Peyer's patch (tissue), 4 donors: ENCODE results near the gene ZBTB25. TPM values are rescaled to one million over a fixed set of nuclear protein-coding genes. Genes with fewer than 3 reads are reported as not detected.
A peak's percentile ranks its signal among the peaks of the same experiment; 100 is the strongest.

Source experiments
- DNase-seq, 3 donors: peaks; one replicate each; pipeline ENCODE4 v3.0.0-alpha.2; 2017 to 2019
- H3K27ac ChIP-seq, 4 donors: fragments of 200-600 bp; sonication (generic); one replicate each; pipeline ENCODE4 v1.5.1; 2016 to 2019
- H3K27me3 ChIP-seq, 2 donors: fragments of 200-600 bp; sonication (generic); one replicate each; pipeline ENCODE4 v1.5.1; 2019
- H3K36me3 ChIP-seq, 3 donors: fragments of 200-600 bp; sonication (generic); one replicate each; pipeline ENCODE4 v1.5.1; 2016 to 2019
- H3K4me1 ChIP-seq, 4 donors: fragments of 200-600 bp; sonication (generic); one replicate each; pipeline ENCODE4 v1.5.1; 2016 to 2019
- H3K4me3 ChIP-seq, 4 donors: fragments of 200-600 bp; sonication (generic); 1 replicate in 3 of 4; 2 replicates in 1 of 4; pipeline ENCODE4 v1.5.1; 2016 to 2019; ENCODE audit warnings: mild to moderate bottlenecking in 1 of 4
- H3K9me3 ChIP-seq, 4 donors: fragments of 200-600 bp; sonication (generic); one replicate each; pipeline ENCODE4 v1.5.1; 2016 to 2019; ENCODE audit warnings: mild to moderate bottlenecking in 1 of 4
- CTCF ChIP-seq, 6 experiments: fragments of 450-650 bp in 4 of 6; fragments of 200-600 bp in 2 of 6; sonication (generic) in 1 of 6; IDR thresholded peaks; one replicate each; pipeline ENCODE4 v1.5.1; 2017 to 2019; ENCODE audit warnings: antibody characterized with exemption in 6 of 6, mild to moderate bottlenecking in 3 of 6, moderate library complexity in 1 of 6
- POLR2A ChIP-seq, 2 donors: fragments of 450-650 bp; IDR thresholded peaks; one replicate each; pipeline ENCODE4 v1.5.1; 2017; ENCODE audit warnings: antibody characterized with exemption in 2 of 2, mild to moderate bottlenecking in 2 of 2, moderate library complexity in 2 of 2
- total RNA-seq, 4 donors: library from RNA; depleted of rRNA; stranded (reverse); fragments of >200 nt; gene quantifications; one replicate each; pipeline ENCODE4 v1.1.0, GENCODE V29; 2016

ZBTB25 gene
- total RNA-seq, 4 donors from 2014 or later = 4.2 to 12.1 (median 11.4) TPM

GRCh38 chr14:64474041-64474440 is 29.6 kb downstream of the ZBTB25 start:
- no peaks in the 10 kb centered on the region for H3K27me3 ChIP-seq
- H3K4me1 ChIP-seq = peaks cover 0 to 10% (median 0%) of the 10 kb centered on the region in 4 donors
- TF ChIP-seq POLR2A (IDR thresholded peaks at IDR 0.05) (no peak), CTCF (IDR thresholded peaks at IDR 0.05) (no peak)
- H3K36me3 ChIP-seq = no peaks in the 10 kb centered on the region
- H3K4me3 ChIP-seq = no peak overlapping the region
- H3K9me3 ChIP-seq = no peaks in the 10 kb centered on the region
- DNase-seq = no peak
- H3K27ac ChIP-seq = no peak overlapping the region

- DNase-seq = no peak
- no peaks in the 10 kb centered on the region for H3K9me3 ChIP-seq
- peaks cover 0 to 5% (median 4%) of the 10 kb centered on the region in 4 donors for H3K4me1 ChIP-seq
- TF ChIP-seq CTCF (IDR thresholded peaks at IDR 0.05) (no peak), POLR2A (IDR thresholded peaks at IDR 0.05) (no peak)
- no peaks in the 10 kb centered on the region for H3K36me3 ChIP-seq
- H3K27ac ChIP-seq = no peak overlapping the region
- no peak overlapping the region for H3K4me3 ChIP-seq
- H3K27me3 ChIP-seq = no peaks in the 10 kb centered on the region
Measured at GRCh38 chr14:64468451-64468850, 35.2 kb downstream of the ZBTB25 start.

GRCh38 chr14:64467566-64467965 is 36.1 kb downstream of the ZBTB25 start:
- Histone ChIP-seq H3K4me3 (no peak overlapping the region), H3K4me1 (peaks cover 0 to 5% (median 4%) of the 10 kb centered on the region in 4 donors), H3K36me3 (no peaks in the 10 kb centered on the region), H3K9me3 (no peaks in the 10 kb centered on the region), H3K27ac (no peak overlapping the region), H3K27me3 (no peaks in the 10 kb centered on the region)
- no peak for DNase-seq
- no peak for TF ChIP-seq POLR2A (IDR thresholded peaks at IDR 0.05)
- no peak for TF ChIP-seq CTCF (IDR thresholded peaks at IDR 0.05)

GRCh38 chr14:64467101-64467500 is 36.5 kb downstream of the ZBTB25 start:
- Histone ChIP-seq H3K9me3 (no peaks in the 10 kb centered on the region), H3K4me1 (peaks cover 0 to 5% (median 4%) of the 10 kb centered on the region in 4 donors), H3K36me3 (no peaks in the 10 kb centered on the region), H3K27ac (no peak overlapping the region), H3K27me3 (no peaks in the 10 kb centered on the region), H3K4me3 (no peak overlapping the region)
- TF ChIP-seq CTCF (IDR thresholded peaks at IDR 0.05) = no peak
- TF ChIP-seq POLR2A (IDR thresholded peaks at IDR 0.05) = no peak
- no peak for DNase-seq

- no peak for TF ChIP-seq POLR2A (IDR thresholded peaks at IDR 0.05)
- no peak for TF ChIP-seq CTCF (IDR thresholded peaks at IDR 0.05)
- DNase-seq = no peak
- Histone ChIP-seq H3K4me1 (peaks cover 0 to 5% (median 4%) of the 10 kb centered on the region in 4 donors), H3K27ac (peak overlapping the region; percentile 62 to 83 (median 70)), H3K9me3 (no peaks in the 10 kb centered on the region), H3K36me3 (no peaks in the 10 kb centered on the region), H3K4me3 (peak overlapping the region; percentile 69 to 89 (median 77)), H3K27me3 (no peaks in the 10 kb centered on the region)
Measured at GRCh38 chr14:64465831-64466554, 37.6 kb downstream of the ZBTB25 start.
